A549 (cell line): ENCODE measurements around the gene PACS1. TPM values are rescaled to one million over a fixed set of nuclear protein-coding genes. Genes with fewer than 3 reads are reported as not detected.
A peak's percentile ranks its signal among the peaks of the same experiment; 100 is the strongest.

Source experiments
- ATAC-seq, 2 experiments: fragments of 200-7000 bp in 1 of 2; fragments of >200 bp in 1 of 2; cut with Nextera tagmentation in 1 of 2; cut with Tn5 transposase in 1 of 2; 3 replicates each; pipeline versions ENCODE4 v1.8.0 to v1.9.1; 2018 to 2020; ENCODE audit warnings: mild to moderate bottlenecking in 1 of 2, moderate library complexity in 1 of 2
- CTCF ChIA-PET: fragments of 300-600 bp; sonication (Branson Sonifier 250); formaldehyde crosslinking; extraction: SDS; loops from one replicate; lab custom pipeline; 2021; ENCODE audit warnings: antibody characterized with exemption, inconsistent platforms; lab: Yijun Ruan, JAX
- POLR2A ChIA-PET: fragments of 350-600 bp; formaldehyde crosslinking; extraction: SDS; loops from one replicate; lab custom pipeline; 2021; ENCODE audit warnings: antibody characterized with exemption, inconsistent platforms; lab: Yijun Ruan, JAX
- DNase-seq, 2 experiments: peaks; one replicate each; pipeline versions ENCODE4 v3.0.0 to v3.0.0-alpha.2; 2011 to 2016; ENCODE audit warnings: low read depth in 1 of 2, low spot score in 1 of 2
- FAIRE-seq: peaks from 2 replicates; lab custom pipeline; 2011; peaks lifted over from hg19 to GRCh38; lab: Jason Lieb, UNC
- H3K27ac ChIP-seq, 2 experiments: fragments of >200 bp; sonication (Bioruptor Twin); formaldehyde crosslinking; 3 replicates each; pipeline ENCODE4 v1.5.1; 2016 to 2017
- H3K4me1 ChIP-seq: fragments of >200 bp; sonication (Bioruptor Twin); formaldehyde crosslinking; 3 replicates; pipeline ENCODE4 v1.6.1; 2016
- H3K4me2 ChIP-seq: fragments of >200 bp; sonication (Bioruptor Twin); formaldehyde crosslinking; 3 replicates; pipeline ENCODE4 v1.6.1; 2016
- H3K4me3 ChIP-seq: fragments of >200 bp; sonication (Bioruptor Twin); formaldehyde crosslinking; 3 replicates; pipeline ENCODE4 v1.5.1; 2016
- H3K9me3 ChIP-seq: fragments of >200 bp; sonication (Bioruptor Twin); formaldehyde crosslinking; 3 replicates; pipeline ENCODE4 v1.6.1; 2016
- BHLHE40 ChIP-seq: IDR thresholded peaks from 2 replicates; pipeline ENCODE4 v1.6.1; 2012; ENCODE audit warnings: low read depth, low read length, inconsistent platforms
- CBX2 ChIP-seq: fragments of 200-600 bp; sonication (generic); IDR thresholded peaks from 2 replicates; pipeline ENCODE4 v1.6.1; 2016; ENCODE audit warnings: low read depth, mild to moderate bottlenecking, borderline replicate concordance
- CBX8 ChIP-seq: fragments of 200-600 bp; sonication (generic); IDR thresholded peaks from 2 replicates; pipeline ENCODE4 v1.6.1; 2016
- CHD2 ChIP-seq: fragments of 150-350 bp; IDR thresholded peaks from 2 replicates; pipeline ENCODE4 v1.6.1; 2014; ENCODE audit warnings: low read length; ENCODE audit not compliant: partially characterized antibody
- CTCF ChIP-seq: fragments of >200 bp; sonication (Bioruptor Twin); formaldehyde crosslinking; IDR thresholded peaks from 3 replicates; pipeline ENCODE4 v1.5.1; 2016
- E2F6 ChIP-seq: IDR thresholded peaks from 2 replicates; pipeline ENCODE4 v1.6.1; 2012; ENCODE audit warnings: low read depth, borderline replicate concordance
- EHMT2 ChIP-seq: fragments of 200-600 bp; sonication (generic); IDR thresholded peaks from 2 replicates; pipeline ENCODE4 v1.6.1; 2016; ENCODE audit warnings: antibody characterized with exemption, low read depth, mild to moderate bottlenecking, moderate library complexity
- FOSB ChIP-seq: fragments of 250-450 bp; sonication (Bioruptor Pico); IDR thresholded peaks from 2 replicates; pipeline ENCODE4 v1.5.0; 2020; ENCODE audit warnings: mild to moderate bottlenecking, moderate library complexity
- FOSL2 ChIP-seq, 2 experiments: fragments of 450-650 bp in 1 of 2; fragments of >200 bp in 1 of 2; sonication (Bioruptor Twin) in 1 of 2; formaldehyde crosslinking; IDR thresholded peaks; 2 replicates each; pipeline versions ENCODE4 v1.5.0 to v1.6.1; 2016 to 2020; ENCODE audit warnings: mild to moderate bottlenecking in 1 of 2, moderate library complexity in 1 of 2
- FOXS1 ChIP-seq: fragments of 250-450 bp; sonication (Bioruptor Pico); IDR thresholded peaks from 2 replicates; pipeline ENCODE4 v1.5.0; 2020; ENCODE audit warnings: mild to moderate bottlenecking, moderate library complexity
- HDAC2 ChIP-seq: fragments of 200-600 bp; sonication (generic); IDR thresholded peaks from 2 replicates; pipeline ENCODE4 v1.6.1; 2016
- HEYL ChIP-seq: fragments of 250-450 bp; sonication (Bioruptor Pico); IDR thresholded peaks from 2 replicates; pipeline ENCODE4 v1.8.0; 2021; ENCODE audit warnings: mild to moderate bottlenecking, moderate library complexity
- HOXB5 ChIP-seq: fragments of 250-450 bp; sonication (Bioruptor Pico); IDR thresholded peaks from 2 replicates; pipeline ENCODE4 v1.5.0; 2020; ENCODE audit warnings: mild to moderate bottlenecking, moderate library complexity
- JUN ChIP-seq, 2 experiments: fragments of >200 bp; sonication (Bioruptor Twin); formaldehyde crosslinking; IDR thresholded peaks; 2 replicates in 1 of 2; 3 replicates in 1 of 2; pipeline ENCODE4 v1.6.1; 2016 to 2017
- KDM1A ChIP-seq: fragments of 200-600 bp; sonication (generic); IDR thresholded peaks from 2 replicates; pipeline ENCODE4 v1.6.1; 2016; ENCODE audit warnings: low read depth, mild to moderate bottlenecking
- KDM5A ChIP-seq: fragments of 200-600 bp; sonication (generic); IDR thresholded peaks from 2 replicates; pipeline ENCODE4 v1.6.1; 2016; ENCODE audit warnings: antibody characterized with exemption, mild to moderate bottlenecking
- MAFK ChIP-seq: fragments of 450-650 bp; IDR thresholded peaks from 2 replicates; pipeline ENCODE4 v1.6.1; 2014; ENCODE audit not compliant: partially characterized antibody
- NFE2L2 ChIP-seq: fragments of 150-350 bp; conservative IDR thresholded peaks from 2 replicates; pipeline ENCODE4 v1.6.1; 2014; ENCODE audit warnings: low read length
- NR3C1 ChIP-seq: fragments of >200 bp; sonication (Bioruptor Twin); formaldehyde crosslinking; IDR thresholded peaks from 3 replicates; pipeline ENCODE4 v1.6.1; 2017
- POLR2AphosphoS2 ChIP-seq: conservative IDR thresholded peaks from 2 replicates; pipeline ENCODE4 v1.6.1; 2012; ENCODE audit warnings: low read length, improper control_type of control experiment, inconsistent platforms
- RAD21 ChIP-seq, 2 experiments: fragments of >200 bp in 1 of 2; sonication (Bioruptor Twin) in 1 of 2; formaldehyde crosslinking in 1 of 2; IDR thresholded peaks in 1 of 2; conservative IDR thresholded peaks in 1 of 2; 2 replicates in 1 of 2; 3 replicates in 1 of 2; pipeline ENCODE4 v1.6.1; 2012 to 2018; ENCODE audit warnings: inconsistent platforms in 1 of 2
- RARB ChIP-seq: fragments of 250-450 bp; sonication (Bioruptor Pico); IDR thresholded peaks from 2 replicates; pipeline ENCODE4 v1.8.0; 2021; ENCODE audit warnings: mild to moderate bottlenecking, moderate library complexity
- RCOR1 ChIP-seq: fragments of 150-350 bp; IDR thresholded peaks from 2 replicates; pipeline ENCODE4 v1.6.1; 2014; ENCODE audit warnings: antibody characterized with exemption, low read length, low read depth
- REST ChIP-seq: fragments of 200-600 bp; sonication (generic); IDR thresholded peaks from 2 replicates; pipeline ENCODE4 v1.6.1; 2016; ENCODE audit warnings: antibody characterized with exemption, mild to moderate bottlenecking, moderate library complexity
- RFX5 ChIP-seq: fragments of 450-650 bp; IDR thresholded peaks from 2 replicates; pipeline ENCODE4 v1.7.1; 2014; ENCODE audit warnings: antibody characterized with exemption, mild to moderate bottlenecking, moderate library complexity
- RNF2 ChIP-seq: fragments of 200-600 bp; sonication (generic); IDR thresholded peaks from 2 replicates; pipeline ENCODE4 v1.6.1; 2016; ENCODE audit warnings: low read depth, mild to moderate bottlenecking, antibody characterized with exemption, moderate library complexity, borderline replicate concordance
- SMC3 ChIP-seq: fragments of >200 bp; sonication (Bioruptor Twin); formaldehyde crosslinking; IDR thresholded peaks from 3 replicates; pipeline ENCODE4 v1.6.1; 2018; ENCODE audit warnings: inconsistent platforms
- TFCP2L1 ChIP-seq: fragments of 250-450 bp; sonication (Bioruptor Pico); IDR thresholded peaks from 2 replicates; pipeline ENCODE4 v1.5.0; 2021; ENCODE audit warnings: mild to moderate bottlenecking
- ZC3H11A ChIP-seq: fragments of 450-650 bp; IDR thresholded peaks from 2 replicates; pipeline ENCODE4 v1.6.1; 2014; ENCODE audit warnings: antibody characterized with exemption, mild to moderate bottlenecking
- WGBS: methylation state at CpG from one replicate; pipeline ENCODE4 v1.1.6; 2017; ENCODE audit errors: missing lambda C conversion rate; 5-methylcytosine and 5-hydroxymethylcytosine counted together
- polyA plus RNA-seq, 4 experiments: library from polyadenylated mRNA; depleted of rRNA in 3 of 4; stranded (reverse); fragments of >200 nt; fragmentation: RNase III in 1 of 4; extraction: RNeasy Plus Mini Kit Qiagen cat#74134 plus additional on column Dnase treatment in 1 of 4; gene quantifications; 2 replicates in 3 of 4; 3 replicates in 1 of 4; pipeline ENCODE4 v1.2.3, GENCODE V29; 2011 to 2017
- TF ChIP-seq, protein P1 (sequence below): IDR thresholded peaks from 2 replicates; pipeline ENCODE4 v1.6.1; 2012
- TF ChIP-seq, protein P2 (sequence below): fragments of 150-350 bp; IDR thresholded peaks from 2 replicates; pipeline ENCODE4 v1.6.1; 2014; ENCODE audit warnings: low read depth, mild to moderate bottlenecking, low read length
- TF ChIP-seq, protein P3 (sequence below): fragments of 250-450 bp; sonication (Bioruptor Pico); IDR thresholded peaks from 2 replicates; pipeline ENCODE4 v1.5.0; 2020; ENCODE audit warnings: low read depth, mild to moderate bottlenecking, moderate library complexity

PACS1 gene
- polyA plus RNA-seq, 2 of the 4 experiments (the other 2 are of a cell fraction), result 48.2 to 59.1 TPM

DNA sequence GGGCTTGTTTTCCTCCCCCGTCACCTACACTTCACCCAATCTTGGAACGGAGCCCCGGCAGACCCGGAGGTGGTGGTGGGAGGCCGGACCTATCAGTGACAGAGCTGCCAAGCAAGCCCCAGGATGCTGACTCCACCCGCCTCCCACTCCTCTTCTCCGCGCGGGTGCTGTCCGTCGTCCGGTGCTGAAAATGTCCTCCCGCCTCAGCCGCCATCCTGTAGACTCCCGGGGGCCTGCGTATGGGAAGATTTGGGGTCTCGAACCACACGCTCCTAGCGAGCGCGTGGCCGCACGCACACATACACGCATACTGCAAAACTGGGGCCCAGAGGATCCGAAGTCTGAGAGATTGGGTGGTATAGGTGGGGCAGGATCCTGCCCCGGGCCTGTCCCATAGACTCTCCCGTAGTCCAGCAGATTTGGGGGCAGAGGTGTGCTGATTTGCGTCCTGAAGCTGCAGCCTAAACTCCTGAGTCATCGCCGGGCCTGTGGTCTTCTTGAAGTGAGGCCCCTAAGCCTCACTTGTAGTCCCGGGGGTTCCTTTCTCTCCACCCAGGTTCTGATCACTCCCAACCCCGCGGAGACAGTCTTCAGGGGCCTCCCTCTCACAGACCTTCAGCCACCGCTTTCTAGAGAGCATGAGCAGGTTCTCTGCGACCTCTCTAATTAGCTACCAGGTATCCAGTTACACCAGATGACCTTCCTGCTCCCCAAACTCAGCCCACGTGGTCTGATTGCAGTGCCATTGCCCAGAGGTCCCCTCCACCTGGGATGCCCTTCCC, 219.7 kb downstream of the PACS1 start:
- DNase-seq (peak in 1 of 2 experiments; percentile 60), FAIRE-seq (no peak), ATAC-seq (peak; percentile 41 to 58)
- CTCF ChIA-PET, result interaction anchor here (0.6 to 8.3 kb wide), 10 partner anchors 8 to 140 kb away, joined by 3 to 63 read pairs (median 4); partner anchors contain the start of gene RIN1
- Histone ChIP-seq H3K9me3 (no peaks in the 10 kb centered on the region), H3K27ac (peak overlapping the region; percentile 79 to 88), H3K4me3 (peak overlapping the region; percentile 86), H3K4me1 (peaks cover 20% of the 10 kb centered on the region), H3K4me2 (peak overlapping the region; percentile 91)
- WGBS, result 19% methylated on average over 33 of the region's 36 CpGs
- POLR2A ChIA-PET, result interaction anchor here (0.5 to 1.5 kb wide), 8 partner anchors 9 to 236 kb away, joined by 3 to 10 read pairs (median 4); partner anchors contain the start of genes BRMS1, NPAS4 and RIN1
- TF ChIP-seq HDAC2 (no peak), EHMT2 (peak; percentile 91), POLR2AphosphoS2 (no peak), RARB (CRISPR knock-in tag) (no peak), FOXS1 (CRISPR knock-in tag) (no peak), CHD2 (no peak), BHLHE40 (no peak), RFX5 (no peak), CTCF (no peak), HEYL (CRISPR knock-in tag) (no peak), FOSB (CRISPR knock-in tag) (no peak), RAD21 (conservative IDR thresholded peaks at IDR 0.05 in 1 of 2, IDR thresholded peaks at IDR 0.05 in 1 of 2) (no peak), E2F6 (peak; percentile 28; the same call in 1 of the 2 replicates), KDM5A (no peak), ZC3H11A (no peak), CBX2 (no peak), NR3C1 (no peak), NFE2L2 (no peak), RCOR1 (no peak), TFCP2L1 (CRISPR knock-in tag) (0 out of 2 replicates have a peak, but pooled peaks have one; percentile 31), FOSL2 (IDR thresholded peaks at IDR 0.05) (no peak), FOSL2 (CRISPR knock-in tag; IDR thresholded peaks at IDR 0.05) (no peak), RNF2 (no peak), KDM1A (0 out of 2 replicates have a peak, but pooled peaks have one; percentile 44), CBX8 (no peak), JUN (IDR thresholded peaks at IDR 0.05) (0 out of 5 replicates have a peak, but pooled peaks of 1 of the 2 experiments have one; percentile 7), MAFK (no peak), REST (peak; percentile 98), HOXB5 (CRISPR knock-in tag) (no peak), SMC3 (no peak)
- TF ChIP-seq, protein P1, sequence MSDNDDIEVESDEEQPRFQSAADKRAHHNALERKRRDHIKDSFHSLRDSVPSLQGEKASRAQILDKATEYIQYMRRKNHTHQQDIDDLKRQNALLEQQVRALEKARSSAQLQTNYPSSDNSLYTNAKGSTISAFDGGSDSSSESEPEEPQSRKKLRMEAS, result 0 out of 2 replicates have a peak, but pooled peaks have one; percentile 9
- TF ChIP-seq, protein P2, sequence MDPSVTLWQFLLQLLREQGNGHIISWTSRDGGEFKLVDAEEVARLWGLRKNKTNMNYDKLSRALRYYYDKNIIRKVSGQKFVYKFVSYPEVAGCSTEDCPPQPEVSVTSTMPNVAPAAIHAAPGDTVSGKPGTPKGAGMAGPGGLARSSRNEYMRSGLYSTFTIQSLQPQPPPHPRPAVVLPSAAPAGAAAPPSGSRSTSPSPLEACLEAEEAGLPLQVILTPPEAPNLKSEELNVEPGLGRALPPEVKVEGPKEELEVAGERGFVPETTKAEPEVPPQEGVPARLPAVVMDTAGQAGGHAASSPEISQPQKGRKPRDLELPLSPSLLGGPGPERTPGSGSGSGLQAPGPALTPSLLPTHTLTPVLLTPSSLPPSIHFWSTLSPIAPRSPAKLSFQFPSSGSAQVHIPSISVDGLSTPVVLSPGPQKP, result no peak
- TF ChIP-seq, protein P3, sequence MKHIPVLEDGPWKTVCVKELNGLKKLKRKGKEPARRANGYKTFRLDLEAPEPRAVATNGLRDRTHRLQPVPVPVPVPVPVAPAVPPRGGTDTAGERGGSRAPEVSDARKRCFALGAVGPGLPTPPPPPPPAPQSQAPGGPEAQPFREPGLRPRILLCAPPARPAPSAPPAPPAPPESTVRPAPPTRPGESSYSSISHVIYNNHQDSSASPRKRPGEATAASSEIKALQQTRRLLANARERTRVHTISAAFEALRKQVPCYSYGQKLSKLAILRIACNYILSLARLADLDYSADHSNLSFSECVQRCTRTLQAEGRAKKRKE (CRISPR knock-in tag), result no peak
